ENCODE measurements around the gene DPRX.
"Not testable (repeated sequence)": the region's sequence is repeated elsewhere in the genome, so short reads cannot be mapped to it uniquely, and the experiment has no call there.

DNA sequence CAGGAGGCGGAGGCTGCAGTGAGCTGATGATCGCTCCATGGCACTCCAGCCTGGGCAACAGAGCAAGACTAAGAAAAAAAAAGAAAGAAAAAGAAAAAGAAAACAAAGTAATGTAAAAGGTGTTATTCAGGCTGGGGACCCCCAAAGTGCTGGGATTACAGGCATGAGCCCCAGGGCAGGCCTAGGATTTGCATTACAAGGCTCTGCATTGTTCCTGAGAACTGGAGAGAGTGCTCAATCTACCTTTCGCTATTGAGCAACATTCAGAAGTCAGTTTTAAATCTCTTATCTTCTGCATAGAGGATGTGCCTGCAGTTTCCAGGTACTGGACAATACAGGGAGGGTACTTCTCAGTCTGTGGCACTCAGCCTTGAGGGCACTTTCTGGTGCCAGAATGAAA lies 34.5 kb downstream of the DPRX start:
- TF ChIP-seq EZH2 (IDR thresholded peaks at IDR 0.05; ENCODE audit: insufficient read depth, low read length): not testable (repeated sequence)
- TF ChIP-seq, protein P1, sequence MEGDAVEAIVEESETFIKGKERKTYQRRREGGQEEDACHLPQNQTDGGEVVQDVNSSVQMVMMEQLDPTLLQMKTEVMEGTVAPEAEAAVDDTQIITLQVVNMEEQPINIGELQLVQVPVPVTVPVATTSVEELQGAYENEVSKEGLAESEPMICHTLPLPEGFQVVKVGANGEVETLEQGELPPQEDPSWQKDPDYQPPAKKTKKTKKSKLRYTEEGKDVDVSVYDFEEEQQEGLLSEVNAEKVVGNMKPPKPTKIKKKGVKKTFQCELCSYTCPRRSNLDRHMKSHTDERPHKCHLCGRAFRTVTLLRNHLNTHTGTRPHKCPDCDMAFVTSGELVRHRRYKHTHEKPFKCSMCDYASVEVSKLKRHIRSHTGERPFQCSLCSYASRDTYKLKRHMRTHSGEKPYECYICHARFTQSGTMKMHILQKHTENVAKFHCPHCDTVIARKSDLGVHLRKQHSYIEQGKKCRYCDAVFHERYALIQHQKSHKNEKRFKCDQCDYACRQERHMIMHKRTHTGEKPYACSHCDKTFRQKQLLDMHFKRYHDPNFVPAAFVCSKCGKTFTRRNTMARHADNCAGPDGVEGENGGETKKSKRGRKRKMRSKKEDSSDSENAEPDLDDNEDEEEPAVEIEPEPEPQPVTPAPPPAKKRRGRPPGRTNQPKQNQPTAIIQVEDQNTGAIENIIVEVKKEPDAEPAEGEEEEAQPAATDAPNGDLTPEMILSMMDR (IDR thresholded peaks at IDR 0.05; ENCODE audit: insufficient read depth, low read depth, low read length): not testable (repeated sequence)

Measured in astrocyte (in vitro differentiated cells and primary cell).